HG02943 (cell line): ENCODE results near the gene ZSCAN5A.
"Not testable (repeated sequence)": the region's sequence is repeated elsewhere in the genome, so short reads cannot be mapped to it uniquely, and the experiment has no call there.

Experiments used
- ATAC-seq: cut with Tn5 transposase; IDR thresholded peaks from one replicate; pipeline ENCODE4 v1.9.1; 2021; ENCODE audit warnings: mild to moderate bottlenecking, low read depth, moderate library complexity; ENCODE audit not compliant: unreplicated experiment

The ZSCAN5A gene

DNA sequence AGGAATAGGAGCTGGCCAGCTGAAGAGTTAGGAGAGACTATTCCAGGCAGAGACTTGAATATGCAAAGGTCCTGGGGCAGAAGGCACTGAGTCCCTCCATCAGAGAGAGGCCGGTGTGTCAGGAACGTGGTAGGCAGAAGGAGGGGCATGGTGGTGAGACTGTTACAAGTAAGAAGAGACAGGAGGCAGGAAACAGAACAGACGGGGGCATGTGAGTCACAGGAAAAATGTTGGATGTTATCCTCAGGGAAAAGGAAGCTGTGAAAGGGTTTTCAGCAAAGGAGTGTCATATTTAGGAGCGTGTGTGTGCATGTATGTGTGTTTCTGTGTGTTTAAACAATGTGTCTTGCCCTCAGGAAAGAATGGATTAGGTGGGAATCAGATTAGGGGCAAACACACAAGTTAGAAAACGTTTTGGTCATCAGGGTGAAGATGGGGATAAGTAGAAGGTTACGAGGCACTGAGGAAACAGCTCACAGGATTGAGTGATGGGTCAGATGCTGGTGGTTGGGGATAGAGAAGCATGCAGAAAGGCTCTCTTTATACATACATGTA is 41.0 kb downstream of the ZSCAN5A start:
- ATAC-seq, result no peak

DNA sequence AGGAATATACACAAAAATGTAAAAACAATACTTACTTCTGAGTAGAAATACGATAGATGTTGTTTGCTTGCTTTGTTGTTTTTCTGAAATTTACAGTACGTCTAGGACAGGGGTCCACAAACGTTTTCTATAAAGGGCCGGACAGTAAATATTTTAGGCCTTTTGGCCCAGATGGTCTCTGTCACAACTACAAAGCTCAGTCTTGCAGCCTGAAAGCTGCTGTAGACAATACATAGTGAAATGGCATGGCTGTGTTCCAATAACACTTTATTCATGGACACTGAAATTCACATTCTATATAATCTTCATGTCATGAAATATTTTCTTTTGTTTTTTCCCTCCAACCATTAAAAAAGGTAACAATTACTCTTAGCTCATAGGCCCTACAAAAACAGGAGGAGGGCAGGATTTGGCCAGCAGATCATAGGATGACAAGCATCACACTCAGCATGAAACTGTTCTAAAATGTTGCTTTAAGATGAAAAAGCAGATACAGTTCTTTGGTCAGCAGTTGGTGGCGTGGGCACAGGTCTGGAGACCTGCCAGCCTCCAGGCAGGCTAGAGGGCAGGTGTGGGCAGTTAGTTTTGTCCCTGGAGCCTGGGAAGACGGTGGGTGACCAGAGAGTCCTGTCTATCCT is 42.4 kb downstream of the ZSCAN5A start, which contains the start of gene EDDM13:
TSS of gene EDDM13 (plus strand) at position 588 of the 638 bp plus-strand sequence. CDS start 87 bp downstream, outside the sequence.
- ATAC-seq, result no peak

DNA sequence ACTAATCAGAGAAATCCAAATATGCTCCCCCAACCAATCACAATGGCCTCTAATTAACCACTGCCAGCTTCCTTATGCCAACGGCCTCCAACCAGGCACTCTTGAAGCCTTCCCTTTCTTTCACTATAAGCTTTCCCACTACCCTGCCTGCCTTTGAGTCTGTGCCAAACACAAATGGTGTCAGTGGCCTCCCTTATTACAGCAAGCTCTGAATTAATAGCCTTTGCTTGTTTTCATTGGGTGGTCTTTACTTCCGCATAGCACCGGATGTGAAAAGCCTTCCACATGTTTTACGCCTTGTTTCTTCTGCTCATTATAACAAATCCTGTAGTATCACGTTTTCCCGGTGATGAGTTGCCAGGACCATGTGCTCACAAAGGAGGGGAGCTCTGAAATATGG is 43.5 kb downstream of the ZSCAN5A start:
- ATAC-seq, result no peak

DNA sequence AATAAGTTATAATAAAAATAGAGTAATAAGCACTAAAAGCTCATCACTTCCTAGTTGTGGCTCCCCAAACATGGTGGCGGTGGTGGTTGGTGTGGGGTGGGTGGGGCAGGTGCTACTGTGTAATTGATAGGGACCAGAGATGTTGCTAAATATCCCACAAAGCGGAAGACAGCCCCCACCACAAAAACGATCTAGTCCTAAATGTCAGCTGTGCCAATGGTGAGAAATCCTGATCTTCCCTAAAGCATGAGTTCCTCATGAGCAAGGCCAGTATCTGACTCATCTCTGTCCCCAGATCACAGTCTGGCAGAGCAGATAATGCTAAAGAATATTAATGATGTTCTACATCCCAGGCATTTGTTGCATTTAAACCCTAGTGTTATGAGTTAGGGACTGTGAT is 44.0 kb downstream of the ZSCAN5A start:
- ATAC-seq, result no peak

DNA sequence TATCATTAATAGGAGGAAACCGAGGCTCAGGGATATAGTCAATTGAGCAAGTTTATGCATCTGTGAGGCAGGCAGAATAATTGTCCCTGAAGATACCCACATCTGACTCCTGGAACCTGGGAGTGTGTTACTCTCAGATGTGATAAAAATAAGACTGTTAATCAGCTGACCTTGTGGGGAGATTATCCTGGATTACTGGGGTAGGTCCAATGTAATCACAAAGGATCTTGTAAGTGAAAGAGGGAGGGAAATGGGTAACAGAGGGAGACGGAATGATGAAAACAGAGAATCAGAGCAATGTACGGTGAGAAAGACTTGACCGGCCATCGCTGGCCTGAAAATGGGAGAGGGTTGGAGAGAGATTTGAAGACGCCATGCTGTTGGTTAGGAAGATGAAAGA is 45.3 kb downstream of the ZSCAN5A start:
- no peak for ATAC-seq

DNA sequence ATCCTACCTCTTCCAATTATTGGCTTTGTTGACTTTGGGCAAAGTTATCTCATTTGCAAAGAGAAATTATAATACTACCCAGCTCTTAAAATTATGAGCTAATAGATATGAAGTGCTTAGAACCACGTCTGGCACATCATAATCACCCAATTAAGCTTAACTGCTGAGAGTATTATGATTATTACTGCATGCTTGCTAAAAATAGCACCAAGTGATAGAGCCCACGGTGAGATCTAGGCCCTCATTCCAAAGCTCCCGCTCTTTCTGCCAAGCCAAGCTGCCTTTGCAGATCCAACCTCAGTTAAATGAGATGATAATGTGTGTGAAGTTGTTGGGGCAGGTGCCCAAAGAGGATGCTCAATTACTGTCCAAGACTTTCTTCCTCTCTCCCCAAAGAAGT is 48.6 kb downstream of the ZSCAN5A start:
- ATAC-seq, result no peak

DNA sequence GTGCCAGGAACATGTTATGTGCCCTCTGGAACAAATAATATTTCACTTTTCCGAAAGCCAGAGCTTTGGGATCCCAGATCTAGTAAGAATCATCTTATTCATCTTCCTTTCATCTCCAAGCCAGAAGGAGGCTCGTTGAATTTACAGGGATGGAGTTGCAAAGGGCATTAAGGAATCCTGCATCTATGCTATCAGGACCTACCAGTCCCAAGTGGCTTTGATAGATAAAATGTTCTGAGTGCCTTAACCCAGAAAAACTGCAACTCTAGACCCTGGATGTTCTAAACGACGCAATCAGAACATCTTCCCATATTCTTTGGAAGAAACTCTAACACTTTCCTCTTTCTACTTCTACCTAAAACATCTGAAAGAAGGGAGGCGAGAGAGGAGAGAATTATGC is 51.3 kb downstream of the ZSCAN5A start:
- ATAC-seq, result no peak

DNA sequence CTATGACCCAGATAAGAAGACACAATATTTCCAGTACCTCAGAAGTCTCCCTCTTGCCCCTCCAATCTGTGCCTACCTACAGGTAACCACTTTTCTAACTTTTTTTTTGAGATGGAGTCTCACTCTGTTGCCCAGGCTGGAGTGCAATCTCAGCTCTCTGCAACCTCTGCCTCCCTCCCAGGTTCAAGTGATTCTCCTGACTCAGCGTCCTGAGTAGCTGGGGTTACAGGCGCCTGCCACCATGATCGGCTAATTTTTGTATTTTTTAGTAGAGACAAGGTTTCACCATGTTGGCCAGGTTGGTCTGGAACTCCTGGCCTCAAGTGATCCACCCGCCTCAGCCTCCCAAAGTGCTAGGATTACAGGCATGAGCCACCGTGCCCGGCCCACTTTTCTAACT is 52.7 kb downstream of the ZSCAN5A start:
- not testable (repeated sequence) for ATAC-seq

DNA sequence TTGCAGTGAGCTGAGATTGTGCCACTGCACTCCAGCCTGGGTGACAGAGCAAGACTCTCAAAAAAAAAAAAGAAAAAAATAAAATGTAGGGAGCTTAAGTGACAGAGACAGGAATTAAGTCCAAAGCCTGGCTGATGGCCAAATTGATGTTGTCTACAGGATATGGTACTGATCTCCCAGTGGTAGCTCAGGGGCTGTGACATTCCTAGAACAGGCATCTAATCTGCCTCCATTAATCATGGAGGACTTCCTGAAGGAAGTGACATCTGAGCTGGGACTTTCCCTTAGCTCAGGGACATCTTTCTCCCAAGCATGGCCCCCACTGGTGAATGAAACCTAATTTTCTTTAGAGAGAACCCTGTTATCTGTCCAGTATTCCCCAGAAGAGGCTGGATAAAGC is 53.5 kb downstream of the ZSCAN5A start:
- ATAC-seq, result no peak

DNA sequence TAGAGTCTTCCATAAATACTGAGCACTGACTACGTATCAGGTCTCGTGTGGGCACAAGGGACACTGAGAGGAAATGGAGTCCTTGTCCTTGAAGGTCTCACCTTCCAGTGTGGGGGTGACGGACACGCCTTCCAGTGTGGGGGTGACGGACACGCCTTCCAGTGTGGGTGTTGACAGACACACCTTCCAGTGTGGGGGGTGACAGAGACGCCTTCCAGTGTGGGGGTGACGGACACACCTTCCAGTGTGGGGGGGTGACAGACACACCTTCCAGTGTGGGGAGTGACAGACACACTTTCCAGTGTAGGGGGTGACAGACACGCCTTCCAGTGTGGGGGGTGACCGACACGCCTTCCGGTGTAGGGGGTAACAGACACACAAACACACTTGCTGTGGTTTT is 56.4 kb downstream of the ZSCAN5A start:
- no peak for ATAC-seq

DNA sequence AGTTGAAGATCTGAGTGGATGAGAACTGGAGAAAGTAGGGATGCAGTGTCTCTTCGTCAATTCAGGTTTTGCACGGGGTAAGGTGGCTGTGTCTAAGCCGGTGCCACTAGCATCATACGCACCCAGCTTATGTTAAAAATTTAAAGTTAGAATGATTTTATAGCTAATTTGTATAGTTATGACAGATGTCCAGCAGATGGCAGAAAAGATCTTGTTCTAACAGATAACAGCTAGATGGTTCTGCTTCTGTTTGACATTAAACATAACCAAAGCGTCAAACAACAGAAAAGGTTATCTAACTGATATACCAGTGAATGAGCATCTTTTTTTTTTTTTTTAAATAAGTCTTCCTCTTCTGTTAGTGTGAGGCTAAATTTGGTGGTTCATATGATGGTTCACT is 60.9 kb downstream of the ZSCAN5A start:
- ATAC-seq, result no peak

DNA sequence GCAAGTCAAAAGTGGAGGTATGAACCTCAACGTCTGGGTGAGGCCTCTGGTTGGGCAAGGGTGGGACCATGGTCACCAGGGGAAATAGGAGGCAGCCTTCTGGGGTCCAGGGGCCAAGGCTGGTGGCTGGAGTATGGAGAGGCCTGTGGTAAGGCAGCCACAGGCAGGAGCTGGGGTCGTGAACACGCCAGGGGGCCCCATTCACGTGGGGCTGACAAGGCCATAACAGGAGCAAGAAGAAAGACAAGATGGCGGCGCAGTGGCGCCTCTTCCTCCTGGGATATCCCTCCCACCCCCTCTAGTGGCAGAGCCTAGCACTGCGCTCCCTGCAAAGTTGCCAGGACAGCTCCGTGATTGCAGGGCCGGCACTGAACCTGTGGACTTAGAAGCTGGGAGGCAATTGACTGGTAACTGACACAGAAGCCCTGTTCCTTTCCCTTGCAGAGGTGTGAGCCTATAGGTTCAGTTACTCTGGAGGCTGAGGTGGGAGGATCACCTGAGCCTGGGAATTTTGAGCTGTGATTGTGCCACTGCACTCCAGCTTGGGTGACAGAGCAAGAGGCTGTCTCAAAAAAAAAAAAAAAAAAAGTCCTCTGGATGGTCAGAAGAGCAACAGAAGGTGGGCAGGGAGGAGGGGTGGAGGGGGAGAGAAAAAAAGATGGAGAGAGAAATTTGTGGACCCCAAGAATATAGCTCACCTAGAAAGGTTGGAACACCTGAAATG is 61.8 kb downstream of the ZSCAN5A start:
- ATAC-seq, result no peak

DNA sequence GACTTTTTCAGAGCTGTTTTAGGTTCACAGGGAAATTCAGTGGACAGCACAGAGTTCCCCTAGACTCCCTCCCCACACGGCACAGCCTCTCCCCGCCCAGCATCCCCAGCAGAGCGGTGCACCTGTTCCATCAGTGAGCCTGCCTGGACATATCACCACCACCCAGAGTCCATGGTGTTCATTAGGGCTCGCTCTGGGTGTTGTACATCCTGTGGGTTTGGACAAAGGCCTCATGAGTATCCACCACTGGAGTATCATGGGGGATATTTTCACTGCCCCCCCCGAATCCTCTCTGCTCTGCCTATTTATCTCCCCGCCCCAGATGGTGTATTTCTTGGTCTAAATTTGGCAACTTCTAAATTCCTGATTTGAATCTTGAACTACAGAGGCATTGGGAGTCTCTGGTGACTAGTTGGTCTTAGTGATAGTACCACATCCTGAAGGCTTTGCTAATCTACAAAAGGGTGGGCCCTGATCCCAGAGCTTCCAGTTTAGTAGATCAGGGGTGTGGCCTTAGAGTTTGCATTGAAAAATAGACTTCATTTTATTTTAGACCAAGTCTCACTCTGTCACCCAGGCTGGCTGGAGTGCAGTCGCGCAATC is 65.8 kb downstream of the ZSCAN5A start:
- ATAC-seq, result not testable (repeated sequence)

DNA sequence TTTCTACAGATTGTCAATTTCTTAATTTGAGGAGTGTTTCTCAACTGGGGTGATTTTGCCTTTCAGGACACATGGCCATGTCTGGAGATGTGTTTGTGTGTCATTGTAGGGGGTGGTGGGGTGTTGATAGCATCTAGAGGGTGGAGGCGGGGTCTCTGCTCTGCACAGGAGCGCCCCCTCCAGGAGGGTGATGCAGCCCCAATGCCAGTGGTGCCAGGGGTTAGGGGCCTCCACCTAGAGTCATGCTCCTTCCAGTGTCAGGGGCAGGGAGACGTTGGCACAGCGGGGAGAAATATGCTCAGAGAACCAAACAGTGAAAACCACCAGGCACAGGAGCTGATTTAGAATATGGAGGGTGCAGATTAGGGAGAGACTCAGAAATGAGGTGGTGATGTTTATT is 68.9 kb downstream of the ZSCAN5A start:
- not testable (repeated sequence) for ATAC-seq

DNA sequence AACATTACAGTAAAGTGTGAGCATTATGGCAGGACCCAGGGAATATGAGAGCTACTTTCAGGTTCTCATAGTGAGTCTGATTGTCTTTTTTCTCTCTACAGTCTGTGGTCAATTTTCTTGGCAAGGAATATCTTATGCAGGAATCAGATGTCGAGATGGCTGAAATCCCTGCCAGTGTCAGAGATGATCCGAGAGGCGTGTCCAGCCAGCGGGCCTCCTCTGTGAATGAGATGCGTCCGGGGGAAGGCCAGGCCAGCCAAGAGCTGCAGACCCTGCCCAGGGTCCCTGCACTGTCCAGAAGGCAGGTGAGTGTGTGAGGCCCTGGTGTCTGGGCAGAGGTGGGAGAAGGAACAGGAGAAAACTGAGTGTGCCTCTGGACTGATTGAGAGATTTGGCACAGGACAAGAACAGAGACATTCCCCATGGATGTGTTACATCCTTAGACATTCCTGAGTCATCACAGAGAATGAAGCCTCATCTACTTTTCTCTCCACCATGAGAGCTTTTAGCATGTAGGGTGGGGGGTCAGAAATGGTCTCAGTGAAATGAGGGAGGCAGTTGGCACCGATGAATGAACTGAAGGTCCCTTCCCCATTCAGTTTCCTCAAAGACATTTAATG is 69.4 kb downstream of the ZSCAN5A start:
- no peak for ATAC-seq

DNA sequence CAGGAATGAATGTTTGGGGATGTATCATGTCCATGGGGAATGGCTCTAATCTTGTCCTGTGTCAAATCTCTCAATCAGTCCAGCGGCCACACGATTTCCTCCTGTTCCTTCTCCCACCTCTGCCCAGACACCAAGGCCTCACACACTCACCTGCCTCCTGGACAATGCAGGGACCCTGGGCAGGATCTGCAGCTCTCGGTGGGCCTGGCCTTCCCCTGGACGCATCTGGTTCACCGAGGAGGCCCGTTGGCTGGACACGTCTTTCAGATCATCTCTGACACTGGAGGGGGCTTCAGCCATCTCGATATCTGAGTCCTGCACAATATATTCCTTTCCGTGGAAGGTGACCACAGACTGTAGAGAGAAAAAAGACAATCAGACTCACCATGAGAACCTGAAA is 91.2 kb downstream of the ZSCAN5A start:
- no peak for ATAC-seq

DNA sequence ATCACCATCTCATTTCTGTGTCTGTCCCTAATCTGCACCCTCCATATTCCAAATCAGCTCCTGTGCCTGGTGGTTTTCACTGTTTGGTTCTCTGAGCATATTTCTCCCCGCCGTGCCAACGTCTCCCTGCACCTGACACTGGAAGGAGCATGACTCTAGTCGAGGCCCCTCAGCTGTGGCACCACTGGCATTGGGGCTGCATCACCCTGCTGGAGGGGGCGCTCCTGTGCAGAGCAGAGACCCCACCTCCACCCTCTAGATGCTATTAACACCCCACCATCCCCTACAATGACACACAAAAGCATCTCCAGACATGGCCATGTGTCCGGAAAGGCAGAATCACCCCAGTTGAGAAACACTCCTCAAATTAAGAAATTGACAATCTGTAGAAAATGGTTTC is 91.7 kb downstream of the ZSCAN5A start:
- no peak for ATAC-seq

DNA sequence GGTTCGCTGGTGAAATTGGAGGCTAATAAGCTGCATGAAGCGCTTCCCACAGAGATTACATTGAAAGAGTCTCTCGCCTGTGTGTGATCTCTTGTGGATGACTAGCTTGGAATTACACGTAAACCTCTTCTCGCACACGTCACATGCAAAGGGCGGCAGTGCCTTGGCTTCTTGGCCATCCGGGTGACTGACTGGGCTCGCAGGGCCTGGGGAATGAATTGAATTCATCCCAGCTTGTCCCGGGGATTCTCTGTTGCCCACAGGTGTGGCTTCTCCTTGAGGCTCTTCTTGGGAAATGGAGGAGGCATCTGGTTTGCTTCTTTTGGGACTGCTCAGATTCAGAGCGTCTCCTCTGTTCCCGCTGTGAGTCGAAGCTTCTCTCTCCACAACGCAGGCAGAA is 92.8 kb downstream of the ZSCAN5A start:
- ATAC-seq, result no peak

DNA sequence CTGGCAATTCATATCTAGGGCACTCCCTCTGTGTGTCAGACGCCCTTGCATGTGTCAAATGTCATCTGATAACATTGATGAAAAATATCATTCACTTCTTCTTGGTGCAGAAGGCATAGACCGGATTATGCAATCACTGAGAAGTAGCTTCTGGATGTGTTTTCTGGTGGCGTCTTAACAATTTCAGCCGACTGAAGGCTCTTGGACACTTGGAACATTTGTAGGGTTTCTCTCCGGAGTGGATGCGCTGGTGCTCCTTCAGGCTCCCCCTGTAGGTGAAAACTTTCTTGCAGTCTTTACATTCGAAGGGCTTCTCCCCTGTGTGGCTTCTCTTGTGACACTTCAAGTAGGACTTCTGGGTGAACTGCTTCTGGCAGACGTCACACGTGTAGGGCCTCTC is 93.2 kb downstream of the ZSCAN5A start:
- ATAC-seq, result not testable (repeated sequence)

DNA sequence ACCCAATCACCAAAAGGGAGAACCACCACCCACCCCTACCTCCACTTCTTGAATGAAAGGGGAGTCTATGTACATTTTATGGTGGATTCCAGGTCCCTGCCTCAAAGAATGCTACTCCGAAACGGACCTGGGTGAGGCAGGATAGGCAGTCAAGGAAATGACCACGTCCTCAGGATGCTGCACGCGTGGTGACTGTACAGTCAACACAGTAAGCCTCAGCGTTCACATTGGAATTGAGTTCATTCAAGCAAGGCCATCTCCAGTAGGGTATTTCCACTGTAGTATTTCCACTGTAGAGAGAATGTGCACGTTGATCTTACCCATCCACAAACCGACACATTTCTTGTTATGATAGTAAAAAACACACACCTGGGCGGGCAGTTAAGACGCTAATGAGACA is 95.7 kb downstream of the ZSCAN5A start:
- no peak for ATAC-seq
